Thyroid gland (tissue), 4 donors: ENCODE measurements around the gene NPAS2. TPM values are rescaled to one million over a fixed set of nuclear protein-coding genes. Genes with fewer than 3 reads are reported as not detected.

Source experiments
- DNase-seq, 2 donors: peaks; one replicate each; pipeline ENCODE4 v3.0.0-alpha.2; 2019
- H3K27ac ChIP-seq, 3 donors: fragments of 200-600 bp; sonication (generic); 1 replicate in 2 of 3; 2 replicates in 1 of 3; pipeline ENCODE4 v1.5.1; 2016 to 2019; ENCODE audit warnings: mild to moderate bottlenecking in 1 of 3, moderate library complexity in 1 of 3
- H3K27me3 ChIP-seq: fragments of 200-600 bp; sonication (generic); one replicate; pipeline ENCODE4 v1.5.1; 2019
- H3K36me3 ChIP-seq, 2 donors: fragments of 200-600 bp; sonication (generic); one replicate each; pipeline ENCODE4 v1.5.1; 2016 to 2019
- H3K4me1 ChIP-seq, 2 donors: fragments of 200-600 bp; sonication (generic); one replicate each; pipeline ENCODE4 v1.5.1; 2017 to 2019
- H3K4me3 ChIP-seq, 3 donors: fragments of 200-600 bp; sonication (generic); replicated peaks in 1 of 3; 1 replicate in 2 of 3; 2 replicates in 1 of 3; pipeline ENCODE4 v1.5.1; 2016; ENCODE audit warnings: mild to moderate bottlenecking in 1 of 3
- H3K9me3 ChIP-seq: fragments of 200-600 bp; sonication (generic); one replicate; pipeline ENCODE4 v1.5.1; 2017
- POLR2A ChIP-seq, 2 donors: fragments of 450-650 bp; IDR thresholded peaks; one replicate each; pipeline ENCODE4 v1.6.1; 2017; ENCODE audit warnings: antibody characterized with exemption in 2 of 2, mild to moderate bottlenecking in 2 of 2, moderate library complexity in 1 of 2
- WGBS, 2 donors: methylation state at CpG; one replicate each; pipeline ENCODE4 v1.1.5; 2017; 5-methylcytosine and 5-hydroxymethylcytosine counted together
- intact Hi-C: fragments of 100-400 bp; cut with DNase I; formaldehyde crosslinking; loops from one replicate; pipeline ENCODE4 v1.15.1; 2023
- total RNA-seq, 4 donors: library from RNA; depleted of rRNA; stranded (reverse); fragments of >200 nt; gene quantifications; one replicate each; pipeline ENCODE4 v1.2.3, GENCODE V29; 2016
- TF ChIP-seq, protein P1 (sequence below), 6 experiments: fragments of 200-600 bp in 3 of 6; fragments of 450-650 bp in 3 of 6; sonication (generic) in 3 of 6; IDR thresholded peaks; one replicate each; pipeline ENCODE4 v1.5.1; 2016 to 2019; ENCODE audit warnings: antibody characterized with exemption in 6 of 6, mild to moderate bottlenecking in 2 of 6, inconsistent platforms in 1 of 6, moderate library complexity in 1 of 6

NPAS2 gene
- total RNA-seq, 4 donors from 2014 or later: 12.7 to 22.8 (median 16.1) TPM

GRCh38 chr2:100835006-100835659 is 15.2 kb downstream of the NPAS2 start:
- H3K27ac ChIP-seq: no peak overlapping the region

GRCh38 chr2:100840519-100840918 is 20.6 kb downstream of the NPAS2 start:
- intact Hi-C loops: no loop called here
- Histone ChIP-seq H3K4me1 (no peaks in the 10 kb centered on the region), H3K4me3 (no peak overlapping the region), H3K27me3 (no peaks in the 10 kb centered on the region), H3K36me3 (no peaks in the 10 kb centered on the region), H3K9me3 (no peaks in the 10 kb centered on the region), H3K27ac (no peak overlapping the region)
- no peak for TF ChIP-seq POLR2A (IDR thresholded peaks at IDR 0.05)
- TF ChIP-seq, protein P1, sequence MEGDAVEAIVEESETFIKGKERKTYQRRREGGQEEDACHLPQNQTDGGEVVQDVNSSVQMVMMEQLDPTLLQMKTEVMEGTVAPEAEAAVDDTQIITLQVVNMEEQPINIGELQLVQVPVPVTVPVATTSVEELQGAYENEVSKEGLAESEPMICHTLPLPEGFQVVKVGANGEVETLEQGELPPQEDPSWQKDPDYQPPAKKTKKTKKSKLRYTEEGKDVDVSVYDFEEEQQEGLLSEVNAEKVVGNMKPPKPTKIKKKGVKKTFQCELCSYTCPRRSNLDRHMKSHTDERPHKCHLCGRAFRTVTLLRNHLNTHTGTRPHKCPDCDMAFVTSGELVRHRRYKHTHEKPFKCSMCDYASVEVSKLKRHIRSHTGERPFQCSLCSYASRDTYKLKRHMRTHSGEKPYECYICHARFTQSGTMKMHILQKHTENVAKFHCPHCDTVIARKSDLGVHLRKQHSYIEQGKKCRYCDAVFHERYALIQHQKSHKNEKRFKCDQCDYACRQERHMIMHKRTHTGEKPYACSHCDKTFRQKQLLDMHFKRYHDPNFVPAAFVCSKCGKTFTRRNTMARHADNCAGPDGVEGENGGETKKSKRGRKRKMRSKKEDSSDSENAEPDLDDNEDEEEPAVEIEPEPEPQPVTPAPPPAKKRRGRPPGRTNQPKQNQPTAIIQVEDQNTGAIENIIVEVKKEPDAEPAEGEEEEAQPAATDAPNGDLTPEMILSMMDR (IDR thresholded peaks at IDR 0.05): no peak
- WGBS, 2 donors: 83 to 94% methylated on average over 7 of the region's 7 CpGs
- DNase-seq: no peak

More at GRCh38 chr2:100835006-100835659, 15.2 kb downstream of the NPAS2 start:
- H3K4me3 ChIP-seq: no peak overlapping the region
- H3K27me3 ChIP-seq: no peaks in the 10 kb centered on the region
- H3K36me3 ChIP-seq: no peaks in the 10 kb centered on the region
- H3K4me1 ChIP-seq: peaks cover 24 to 28% of the 10 kb centered on the region in 2 donors
- intact Hi-C loops: no loop called here
- WGBS, 2 donors: 86 to 89% methylated on average over 16 of the region's 16 CpGs
- H3K9me3 ChIP-seq: no peaks in the 10 kb centered on the region
- TF ChIP-seq, protein P1 (IDR thresholded peaks at IDR 0.05): no peak
- no peak for TF ChIP-seq POLR2A (IDR thresholded peaks at IDR 0.05)
- no peak for DNase-seq

GRCh38 chr2:100842241-100842922 is 22.4 kb downstream of the NPAS2 start:
- intact Hi-C loops: no loop called here
- H3K27ac ChIP-seq: no peak overlapping the region
- H3K27me3 ChIP-seq: no peaks in the 10 kb centered on the region
- no peaks in the 10 kb centered on the region for H3K9me3 ChIP-seq
- TF ChIP-seq POLR2A (IDR thresholded peaks at IDR 0.05): no peak
- TF ChIP-seq, protein P1 (IDR thresholded peaks at IDR 0.05): no peak
- no peak for DNase-seq
- H3K4me1 ChIP-seq: no peaks in the 10 kb centered on the region
- 87 to 90% methylated on average over 9 of the region's 9 CpGs for WGBS, 2 donors
- no peaks in the 10 kb centered on the region for H3K36me3 ChIP-seq
- no peak overlapping the region for H3K4me3 ChIP-seq

DNA sequence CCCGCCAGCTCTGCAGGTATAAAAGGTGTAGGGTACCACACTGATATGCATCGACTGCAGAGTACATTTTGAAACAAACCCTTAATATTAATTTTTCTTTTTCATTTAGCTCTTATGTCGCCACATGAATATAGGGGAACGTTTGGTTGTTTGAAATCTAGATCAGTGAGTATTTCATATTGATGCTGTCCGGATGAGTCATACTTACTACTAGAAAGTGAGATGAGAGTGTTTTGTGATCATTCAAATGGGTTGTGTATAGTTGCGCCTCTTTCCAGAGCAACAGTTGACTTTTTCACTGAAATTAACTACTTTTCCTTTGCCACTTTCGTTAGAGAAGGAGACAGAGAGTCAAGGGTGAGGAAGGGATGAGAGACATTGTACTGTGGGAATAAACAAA is 24.6 kb downstream of the NPAS2 start:
- H3K36me3 ChIP-seq: no peaks in the 10 kb centered on the region
- DNase-seq: no peak
- intact Hi-C loops: no loop called here
- H3K9me3 ChIP-seq: no peaks in the 10 kb centered on the region
- 89 to 90% methylated on average over 7 of the region's 7 CpGs for WGBS, 2 donors
- no peaks in the 10 kb centered on the region for H3K27me3 ChIP-seq
- no peak overlapping the region for H3K4me3 ChIP-seq
- no peaks in the 10 kb centered on the region for H3K4me1 ChIP-seq
- H3K27ac ChIP-seq: no peak overlapping the region
- TF ChIP-seq POLR2A (IDR thresholded peaks at IDR 0.05): no peak
- TF ChIP-seq, protein P1 (IDR thresholded peaks at IDR 0.05): no peak
